GM21529 (cell line): ENCODE results near the gene TMEM156.
"Not testable (repeated sequence)": the region's sequence is repeated elsewhere in the genome, so short reads cannot be mapped to it uniquely, and the experiment has no call there.

ENCODE experiments used
- ATAC-seq: cut with Tn5 transposase; IDR thresholded peaks from one replicate; pipeline ENCODE4 v1.9.1; 2021; ENCODE audit not compliant: unreplicated experiment

Gene TMEM156

GRCh38 chr4:39043861-39044363 is 11.7 kb upstream of the TMEM156 start:
- no peak for ATAC-seq

- ATAC-seq, result no peak
Measured at GRCh38 chr4:39043058-39043860, 11.1 kb upstream of the TMEM156 start.

GRCh38 chr4:39042366-39042765 is 10.2 kb upstream of the TMEM156 start:
- ATAC-seq, result no peak

- ATAC-seq, result no peak
Measured at GRCh38 chr4:39039108-39039507, 6.9 kb upstream of the TMEM156 start.

- ATAC-seq, result no peak
Measured at GRCh38 chr4:39037941-39038340, 5.7 kb upstream of the TMEM156 start.

- ATAC-seq, result no peak
Measured at GRCh38 chr4:39037491-39037825, 5.2 kb upstream of the TMEM156 start.

- ATAC-seq, result no peak
Measured at GRCh38 chr4:39036172-39036571, 4.0 kb upstream of the TMEM156 start.

- ATAC-seq, result not testable (repeated sequence)
Measured at GRCh38 chr4:39031590-39032020, 604 bp downstream of the TMEM156 start.

GRCh38 chr4:39030725-39031124 is 1.5 kb downstream of the TMEM156 start:
- ATAC-seq, result no peak

- peak; percentile 36 for ATAC-seq
Measured at GRCh38 chr4:39029752-39030694, 2.2 kb downstream of the TMEM156 start.

- ATAC-seq, result no peak
Measured at GRCh38 chr4:39026096-39026495, 6.1 kb downstream of the TMEM156 start.

- no peak for ATAC-seq
Measured at GRCh38 chr4:39025552-39026085, 6.6 kb downstream of the TMEM156 start.

- no peak for ATAC-seq
Measured at GRCh38 chr4:39024311-39024865, 7.8 kb downstream of the TMEM156 start.

- ATAC-seq, result no peak
Measured at GRCh38 chr4:39023059-39023458, 9.2 kb downstream of the TMEM156 start.

GRCh38 chr4:39022241-39022640 is 10.0 kb downstream of the TMEM156 start:
- no peak for ATAC-seq

GRCh38 chr4:39021631-39022030 is 10.6 kb downstream of the TMEM156 start:
- ATAC-seq, result no peak

- ATAC-seq, result no peak
Measured at GRCh38 chr4:39020130-39020529, 12.1 kb downstream of the TMEM156 start.

- no peak for ATAC-seq
Measured at GRCh38 chr4:39014028-39014427, 18.2 kb downstream of the TMEM156 start.

- no peak for ATAC-seq
Measured at GRCh38 chr4:39004758-39005157, 27.5 kb downstream of the TMEM156 start.

- ATAC-seq, result not testable (repeated sequence)
Measured at GRCh38 chr4:39002058-39002457, 30.2 kb downstream of the TMEM156 start.

- no peak for ATAC-seq
Measured at GRCh38 chr4:38995660-38996005, 36.6 kb downstream of the TMEM156 start.
